Panc1 (cell line): Measurements from ENCODE around the gene RPN2. TPM values are rescaled to one million over a fixed set of nuclear protein-coding genes. Genes with fewer than 3 reads are reported as not detected.

ENCODE experiments used
- ATAC-seq: fragments of 200-7000 bp; cut with Tn5 transposase; 2 replicates; pipeline ENCODE4 v1.9.1; 2020; ENCODE audit warnings: mild to moderate bottlenecking, moderate library complexity
- BruUV-seq: library from RNA; stranded (reverse); fragments of 400-500 nt; replicated peaks from 2 replicates; lab custom pipeline; 2021; lab: Mats Ljungman, UMichigan
- CTCF ChIA-PET: fragments of 300-600 bp; sonication (Branson Sonifier 250); formaldehyde crosslinking; loops from one replicate; lab custom pipeline; 2022; ENCODE audit warnings: antibody characterized with exemption; lab: Charles Lee
- POLR2A ChIA-PET: fragments of 300-600 bp; sonication (Branson Sonifier 250); formaldehyde crosslinking; loops from one replicate; lab custom pipeline; 2022; ENCODE audit warnings: antibody characterized with exemption; lab: Charles Lee
- DNase-seq: peaks from one replicate; pipeline ENCODE4 v3.0.0-alpha.2; 2010; ENCODE audit warnings: low read depth, low spot score
- H3K27ac ChIP-seq: 2 replicates; pipeline ENCODE4 v1.5.1; 2011; ENCODE audit warnings: mild to moderate bottlenecking, low read length, inconsistent platforms
- H3K27me3 ChIP-seq: fragments of 200-500 bp; sonication (Bioruptor generic); 2 replicates; pipeline ENCODE4 v1.6.0; 2014; ENCODE audit warnings: low read length, inconsistent platforms; ENCODE audit not compliant: control insufficient read depth, insufficient read depth
- H3K36me3 ChIP-seq: fragments of 200-500 bp; sonication (Bioruptor generic); 2 replicates; pipeline ENCODE4 v1.5.1; 2014; ENCODE audit warnings: inconsistent platforms, mild to moderate bottlenecking, low read length, moderate library complexity; ENCODE audit not compliant: control insufficient read depth, insufficient read depth
- H3K4me1 ChIP-seq: 2 replicates; pipeline ENCODE4 v1.5.1; 2011; ENCODE audit warnings: inconsistent platforms, mild to moderate bottlenecking, low read length, moderate library complexity; ENCODE audit not compliant: control insufficient read depth, insufficient read depth
- H3K4me3 ChIP-seq, 2 experiments: 2 replicates each; pipeline ENCODE4 v1.5.1; 2011 to 2012; ENCODE audit warnings: low read depth in 2 of 2, low read length in 2 of 2, mild to moderate bottlenecking in 2 of 2, inconsistent platforms in 1 of 2, moderate library complexity in 1 of 2
- H3K9me3 ChIP-seq: fragments of 200-500 bp; sonication (Bioruptor generic); 2 replicates; pipeline ENCODE4 v1.5.1; 2014; ENCODE audit warnings: low read depth, mild to moderate bottlenecking, inconsistent platforms, low read length, moderate library complexity; ENCODE audit not compliant: control insufficient read depth, insufficient read depth
- CTCF ChIP-seq: fragments of 450-650 bp; IDR thresholded peaks from 2 replicates; pipeline ENCODE4 v1.5.1; 2017; ENCODE audit warnings: mild to moderate bottlenecking
- POLR2AphosphoS5 ChIP-seq: IDR thresholded peaks from 2 replicates; pipeline ENCODE4 v1.6.1; 2012; ENCODE audit warnings: mild to moderate bottlenecking, low read depth, low read length, moderate library complexity
- REST ChIP-seq, 2 experiments: IDR thresholded peaks; 2 replicates each; pipeline ENCODE4 v1.6.1; 2011 to 2012; ENCODE audit warnings: low read depth in 2 of 2, control low read depth in 1 of 2, low read length in 1 of 2, mild to moderate bottlenecking in 1 of 2, moderate library complexity in 1 of 2; ENCODE audit not compliant: insufficient read depth in 1 of 2
- SIN3A ChIP-seq: IDR thresholded peaks from 2 replicates; pipeline ENCODE4 v1.6.1; 2012; ENCODE audit warnings: low read depth, mild to moderate bottlenecking, low read length, moderate library complexity, borderline replicate concordance; ENCODE audit not compliant: insufficient read depth
- TCF7L2 ChIP-seq: IDR thresholded peaks from 2 replicates; pipeline ENCODE4 v1.6.1; 2011; ENCODE audit warnings: mild to moderate bottlenecking, low read depth, low read length, inconsistent platforms
- in situ Hi-C: cut with HindIII; loops from 2 replicates; pipeline ENCODE4 v1.10.0; 2016; ENCODE audit warnings: low sequenced_read_pairs, low pct_unique_long_range_greater_than_20kb
- intact Hi-C: fragments of 100-400 bp; cut with micrococcal nuclease; formaldehyde crosslinking; loops from one replicate; pipeline ENCODE4 v1.10.0; 2022; ENCODE audit not compliant: unreplicated experiment
- total RNA-seq: library from RNA; stranded (reverse); gene quantifications from one replicate; pipeline ENCODE4 v1.2.1, GENCODE V29; 2021; ENCODE audit not compliant: unreplicated experiment

The RPN2 gene
- total RNA-seq, 1 experiment from 2014 or later, result 250 TPM

DNA sequence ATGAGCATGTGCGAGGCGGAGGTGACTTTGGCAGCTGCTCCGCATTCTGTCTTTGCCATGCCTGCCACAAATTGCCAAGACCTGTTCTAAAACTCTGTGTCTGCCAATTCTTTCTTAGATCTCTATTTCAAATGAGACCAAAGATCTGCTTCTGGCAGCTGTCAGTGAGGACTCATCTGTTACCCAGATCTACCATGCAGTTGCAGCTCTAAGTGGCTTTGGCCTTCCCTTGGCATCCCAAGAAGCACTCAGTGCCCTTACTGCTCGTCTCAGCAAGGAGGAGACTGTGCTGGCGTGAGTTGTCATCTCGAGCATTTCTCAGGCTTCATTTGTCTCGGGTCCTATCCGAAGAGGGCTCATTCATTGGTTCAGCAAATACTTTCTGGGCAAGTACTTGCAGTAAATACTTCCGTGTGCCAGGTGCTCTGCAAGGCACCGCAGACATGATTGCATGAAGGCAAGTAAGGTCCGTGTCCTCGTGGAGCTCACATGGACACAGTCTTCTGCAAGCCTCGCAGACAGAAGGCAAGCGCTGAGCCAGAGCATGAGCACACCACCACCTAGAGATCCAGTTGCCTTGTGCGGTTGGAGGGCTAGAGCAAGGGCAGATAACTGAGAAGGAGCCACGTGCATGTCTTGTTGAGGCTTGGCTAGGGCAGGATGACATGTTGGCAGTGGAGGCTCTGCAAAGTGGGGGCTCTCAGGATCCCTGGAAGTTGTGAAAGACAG, 20.0 kb downstream of the RPN2 start:
- ChIA-PET CTCF (no interaction called here), POLR2A (no interaction called here)
- DNase-seq (no peak), ATAC-seq (no peak)
- no peaks in the 10 kb centered on the region for H3K27me3 ChIP-seq
- H3K4me1 ChIP-seq, result peaks cover 6% of the 10 kb centered on the region
- peaks cover 18% of the 10 kb centered on the region for H3K36me3 ChIP-seq
- H3K9me3 ChIP-seq, result no peaks in the 10 kb centered on the region
- H3K4me3 ChIP-seq, result no peak overlapping the region
- TF ChIP-seq TCF7L2, result no peak
- TF ChIP-seq POLR2AphosphoS5, result no peak
- TF ChIP-seq SIN3A, result no peak
- no peak for TF ChIP-seq CTCF
- TF ChIP-seq REST (IDR thresholded peaks at IDR 0.05; ENCODE audit: insufficient read depth in 1 of 2, low read depth in 2 of 2, low read length in 1 of 2), result no peak
- intact Hi-C loops (loop anchor here (2.0 kb wide), 1 partner anchor 336 kb away; no protein-coding TSS in a partner anchor), in situ Hi-C loops (no loop called here)
- no TSS peak for BruUV-seq
- H3K27ac ChIP-seq, result no peak overlapping the region

- ATAC-seq (no peak), DNase-seq (no peak)
- Histone ChIP-seq H3K4me1 (peaks cover 6% of the 10 kb centered on the region), H3K27me3 (no peaks in the 10 kb centered on the region), H3K4me3 (no peak overlapping the region), H3K27ac (no peak overlapping the region), H3K36me3 (peaks cover 22% of the 10 kb centered on the region), H3K9me3 (no peaks in the 10 kb centered on the region)
- ChIA-PET POLR2A (no interaction called here), CTCF (no interaction called here)
- in situ Hi-C loops, result no loop called here
- no TSS peak for BruUV-seq
- TF ChIP-seq CTCF (no peak), SIN3A (no peak), TCF7L2 (no peak), POLR2AphosphoS5 (no peak), REST (IDR thresholded peaks at IDR 0.05; ENCODE audit: insufficient read depth in 1 of 2, low read depth in 2 of 2, low read length in 1 of 2) (no peak)
- intact Hi-C loops, result no loop called here
Measured at GRCh38 chr20:37200376-37200775, 21.2 kb downstream of the RPN2 start.
